Measurements from ENCODE around the gene SEC61A1. TPM values are rescaled to one million over a fixed set of nuclear protein-coding genes. Genes with fewer than 3 reads are reported as not detected.

The SEC61A1 gene
- total and polyA plus RNA-seq, 8 donors, result 36.8 to 200 (median 80.7) TPM

GRCh38 chr3:128036119-128036518 lies 16.1 kb upstream of the SEC61A1 start:
- intact Hi-C loops (cut with DNase I; ENCODE audit: low total_unique reads), result no loop called here
- Histone ChIP-seq H3K27me3 (no peaks in the 10 kb centered on the region), H3K36me3 (no peaks in the 10 kb centered on the region), H3K4me3 (no peak overlapping the region), H3K9me3 (no peaks in the 10 kb centered on the region), H3K4me1 (no peaks in the 10 kb centered on the region), H3K27ac (no peak overlapping the region)
- WGBS, 5 donors, result 65 to 72% (median 71%) methylated on average over 1 of the region's 1 CpG
- DNase-seq, result no peak
- TF ChIP-seq POLR2AphosphoS5 (IDR thresholded peaks at IDR 0.05), result no peak
- no peak for TF ChIP-seq POLR2A (IDR thresholded peaks at IDR 0.05)
- TF ChIP-seq, protein P1, sequence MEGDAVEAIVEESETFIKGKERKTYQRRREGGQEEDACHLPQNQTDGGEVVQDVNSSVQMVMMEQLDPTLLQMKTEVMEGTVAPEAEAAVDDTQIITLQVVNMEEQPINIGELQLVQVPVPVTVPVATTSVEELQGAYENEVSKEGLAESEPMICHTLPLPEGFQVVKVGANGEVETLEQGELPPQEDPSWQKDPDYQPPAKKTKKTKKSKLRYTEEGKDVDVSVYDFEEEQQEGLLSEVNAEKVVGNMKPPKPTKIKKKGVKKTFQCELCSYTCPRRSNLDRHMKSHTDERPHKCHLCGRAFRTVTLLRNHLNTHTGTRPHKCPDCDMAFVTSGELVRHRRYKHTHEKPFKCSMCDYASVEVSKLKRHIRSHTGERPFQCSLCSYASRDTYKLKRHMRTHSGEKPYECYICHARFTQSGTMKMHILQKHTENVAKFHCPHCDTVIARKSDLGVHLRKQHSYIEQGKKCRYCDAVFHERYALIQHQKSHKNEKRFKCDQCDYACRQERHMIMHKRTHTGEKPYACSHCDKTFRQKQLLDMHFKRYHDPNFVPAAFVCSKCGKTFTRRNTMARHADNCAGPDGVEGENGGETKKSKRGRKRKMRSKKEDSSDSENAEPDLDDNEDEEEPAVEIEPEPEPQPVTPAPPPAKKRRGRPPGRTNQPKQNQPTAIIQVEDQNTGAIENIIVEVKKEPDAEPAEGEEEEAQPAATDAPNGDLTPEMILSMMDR (IDR thresholded peaks at IDR 0.05), result no peak
- no peak for TF ChIP-seq EP300 (IDR thresholded peaks at IDR 0.05)

DNA sequence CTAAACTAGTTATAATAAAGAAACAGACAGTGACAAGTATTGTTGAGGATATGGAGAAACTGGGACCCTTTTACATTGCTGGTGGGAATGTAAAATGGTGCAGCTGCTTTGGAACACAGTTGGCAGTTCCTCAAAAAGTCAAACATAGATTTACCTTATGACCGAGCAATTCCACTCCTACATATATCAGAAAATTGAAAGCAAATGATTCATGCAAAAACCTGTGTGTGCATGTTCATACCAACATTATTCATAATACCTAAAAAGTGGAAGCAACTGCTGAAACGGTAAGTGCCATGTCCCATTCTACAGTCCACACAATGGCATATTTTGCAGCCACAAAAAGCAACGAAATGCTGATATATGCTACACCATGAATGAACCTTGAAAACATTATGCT lies 12.2 kb upstream of the SEC61A1 start:
- H3K9me3 ChIP-seq, result no peaks in the 10 kb centered on the region
- H3K4me1 ChIP-seq, result no peaks in the 10 kb centered on the region
- no peak overlapping the region for H3K27ac ChIP-seq
- H3K4me3 ChIP-seq, result no peak overlapping the region
- TF ChIP-seq POLR2A (IDR thresholded peaks at IDR 0.05), result no peak
- no peak for TF ChIP-seq EP300 (IDR thresholded peaks at IDR 0.05)
- TF ChIP-seq, protein P1 (IDR thresholded peaks at IDR 0.05), result no peak
- TF ChIP-seq POLR2AphosphoS5 (IDR thresholded peaks at IDR 0.05), result no peak
- DNase-seq, result no peak
- peaks cover 0 to 5% (median 0%) of the 10 kb centered on the region in 3 donors for H3K27me3 ChIP-seq
- intact Hi-C loops (cut with DNase I; ENCODE audit: low total_unique reads), result no loop called here
- H3K36me3 ChIP-seq, result no peaks in the 10 kb centered on the region
- 78 to 89% (median 82%) methylated on average over 3 of the region's 3 CpGs for WGBS, 5 donors

DNA sequence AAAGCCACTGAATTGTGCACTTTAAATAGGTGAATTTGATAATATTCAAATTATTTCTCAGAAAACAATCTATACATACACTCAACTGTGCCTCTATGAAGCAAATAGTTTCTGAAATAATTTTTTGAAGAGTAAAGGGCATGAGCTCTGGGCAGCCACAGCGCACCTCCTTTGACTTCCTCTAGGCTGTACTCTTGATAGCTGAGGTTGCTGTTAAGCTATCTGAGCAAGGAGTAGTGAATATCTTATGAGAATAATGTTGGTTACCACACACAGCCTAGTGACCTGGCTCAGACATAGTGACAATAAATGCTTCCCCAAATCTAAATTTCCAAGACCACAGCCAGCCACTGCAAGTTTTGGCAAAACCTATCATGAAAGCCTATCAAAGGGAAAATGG lies 11.6 kb upstream of the SEC61A1 start:
- no peaks in the 10 kb centered on the region for H3K36me3 ChIP-seq
- no peaks in the 10 kb centered on the region for H3K9me3 ChIP-seq
- peaks cover 0 to 5% (median 0%) of the 10 kb centered on the region in 3 donors for H3K27me3 ChIP-seq
- TF ChIP-seq, protein P1 (IDR thresholded peaks at IDR 0.05), result no peak
- TF ChIP-seq POLR2A (IDR thresholded peaks at IDR 0.05) (no peak), POLR2AphosphoS5 (IDR thresholded peaks at IDR 0.05) (no peak)
- H3K4me1 ChIP-seq, result no peaks in the 10 kb centered on the region
- intact Hi-C loops (cut with DNase I; ENCODE audit: low total_unique reads), result no loop called here
- no peak overlapping the region for H3K27ac ChIP-seq
- no peak overlapping the region for H3K4me3 ChIP-seq
- no peak for DNase-seq
- 0 to 94% (median 47%) methylated on average over 1 of the region's 1 CpG for WGBS, 5 donors

- no peak for DNase-seq
- Histone ChIP-seq H3K9me3 (no peaks in the 10 kb centered on the region), H3K4me1 (no peaks in the 10 kb centered on the region), H3K27me3 (peaks cover 0 to 5% (median 0%) of the 10 kb centered on the region in 3 donors), H3K27ac (no peak overlapping the region), H3K36me3 (no peaks in the 10 kb centered on the region), H3K4me3 (no peak overlapping the region)
- whole genome bisulfite sequencing, 5 donors, result 61 to 77% (median 68%) methylated on average over 1 of the region's 1 CpG
- intact Hi-C loops (cut with DNase I; ENCODE audit: low total_unique reads), result no loop called here
- no peak for TF ChIP-seq POLR2AphosphoS5 (IDR thresholded peaks at IDR 0.05)
- TF ChIP-seq, protein P1 (IDR thresholded peaks at IDR 0.05), result no peak
- TF ChIP-seq POLR2A (IDR thresholded peaks at IDR 0.05), result no peak
- no peak for TF ChIP-seq EP300 (IDR thresholded peaks at IDR 0.05)
Observed at GRCh38 chr3:128041344-128041743, 10.9 kb upstream of the SEC61A1 start.
